ENCODE results near the gene CDH6.

Gene CDH6

DNA sequence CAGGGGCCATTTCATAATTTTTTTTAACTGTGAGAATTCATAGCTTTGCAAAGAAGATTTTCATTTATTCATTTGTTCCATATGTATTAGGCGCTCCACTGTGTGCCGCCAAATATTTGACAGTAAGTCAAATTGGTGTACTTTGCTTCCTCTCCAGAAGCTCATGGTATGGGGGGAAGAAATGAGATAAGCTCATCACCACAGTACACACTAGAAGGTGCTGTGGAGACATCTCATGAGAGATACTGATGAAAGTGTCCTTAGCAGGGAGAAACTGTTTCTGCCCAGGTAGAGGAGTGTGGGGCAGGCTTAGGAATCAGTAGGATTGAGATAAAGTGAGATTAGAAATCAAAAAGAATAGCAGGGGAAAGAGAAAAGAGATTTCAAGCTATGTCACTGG is 136.2 kb downstream of the CDH6 start:
- H3K4me1 ChIP-seq (ENCODE audit: control insufficient read depth in 1 of 2, insufficient read depth in 2 of 2, low read length in 2 of 2) = no peaks in the 10 kb centered on the region
- no peaks in the 10 kb centered on the region for H3K9me3 ChIP-seq (ENCODE audit: control insufficient read depth in 1 of 2, low read length in 2 of 2)
- no peak overlapping the region for H3K27ac ChIP-seq (ENCODE audit: low read length)
- H3K36me3 ChIP-seq (ENCODE audit: control insufficient read depth in 1 of 2, insufficient read depth in 2 of 2, low read length in 2 of 2) = no peaks in the 10 kb centered on the region
- H3K27me3 ChIP-seq (ENCODE audit: low read depth, low read length) = no peaks in the 10 kb centered on the region
- no peak overlapping the region for H3K4me3 ChIP-seq (ENCODE audit: low read depth in 1 of 2, low read length in 2 of 2)

DNA sequence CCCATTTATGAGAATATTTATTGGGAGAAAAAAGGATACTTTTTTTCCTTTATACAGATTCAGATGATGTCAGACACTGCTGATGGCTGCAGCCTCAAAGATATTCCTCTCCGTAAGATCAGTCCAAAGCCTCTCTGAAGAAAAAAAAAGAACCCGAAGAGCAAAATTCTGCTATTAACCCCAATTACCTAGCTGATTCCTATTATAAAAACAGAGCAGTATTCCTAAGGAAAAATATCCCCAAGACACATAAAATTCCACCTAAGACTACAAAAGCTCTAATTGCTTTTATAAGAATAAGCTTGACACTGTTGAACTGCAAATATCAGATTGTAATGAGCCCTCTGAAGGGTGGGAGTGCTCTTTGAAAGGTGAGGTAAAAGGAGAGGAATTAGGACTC is 138.7 kb downstream of the CDH6 start:
- no peaks in the 10 kb centered on the region for H3K36me3 ChIP-seq (ENCODE audit: control insufficient read depth in 1 of 2, insufficient read depth in 2 of 2, low read length in 2 of 2)
- H3K9me3 ChIP-seq (ENCODE audit: control insufficient read depth in 1 of 2, low read length in 2 of 2) = no peaks in the 10 kb centered on the region
- H3K27ac ChIP-seq (ENCODE audit: low read length) = no peak overlapping the region
- no peak overlapping the region for H3K4me3 ChIP-seq (ENCODE audit: low read depth in 1 of 2, low read length in 2 of 2)
- H3K27me3 ChIP-seq (ENCODE audit: low read depth, low read length) = no peaks in the 10 kb centered on the region
- no peaks in the 10 kb centered on the region for H3K4me1 ChIP-seq (ENCODE audit: control insufficient read depth in 1 of 2, insufficient read depth in 2 of 2, low read length in 2 of 2)

GRCh38 chr5:31333475-31333874 is 140.0 kb downstream of the CDH6 start:
- no peaks in the 10 kb centered on the region for H3K27me3 ChIP-seq (ENCODE audit: low read depth, low read length)
- H3K36me3 ChIP-seq (ENCODE audit: control insufficient read depth in 1 of 2, insufficient read depth in 2 of 2, low read length in 2 of 2) = no peaks in the 10 kb centered on the region
- H3K9me3 ChIP-seq (ENCODE audit: control insufficient read depth in 1 of 2, low read length in 2 of 2) = no peaks in the 10 kb centered on the region
- no peak overlapping the region for H3K27ac ChIP-seq (ENCODE audit: low read length)
- H3K4me3 ChIP-seq (ENCODE audit: low read depth in 1 of 2, low read length in 2 of 2) = no peak overlapping the region
- H3K4me1 ChIP-seq (ENCODE audit: control insufficient read depth in 1 of 2, insufficient read depth in 2 of 2, low read length in 2 of 2) = no peaks in the 10 kb centered on the region

- no peaks in the 10 kb centered on the region for H3K27me3 ChIP-seq (ENCODE audit: low read depth, low read length)
- H3K4me3 ChIP-seq (ENCODE audit: low read depth in 1 of 2, low read length in 2 of 2) = no peak overlapping the region
- H3K36me3 ChIP-seq (ENCODE audit: control insufficient read depth in 1 of 2, insufficient read depth in 2 of 2, low read length in 2 of 2) = no peaks in the 10 kb centered on the region
- H3K27ac ChIP-seq (ENCODE audit: low read length) = no peak overlapping the region
- H3K9me3 ChIP-seq (ENCODE audit: control insufficient read depth in 1 of 2, low read length in 2 of 2) = no peaks in the 10 kb centered on the region
- H3K4me1 ChIP-seq (ENCODE audit: control insufficient read depth in 1 of 2, insufficient read depth in 2 of 2, low read length in 2 of 2) = no peaks in the 10 kb centered on the region
These were observed 140.8 kb downstream of the CDH6 start for GRCh38 chr5:31334061-31334860.

DNA sequence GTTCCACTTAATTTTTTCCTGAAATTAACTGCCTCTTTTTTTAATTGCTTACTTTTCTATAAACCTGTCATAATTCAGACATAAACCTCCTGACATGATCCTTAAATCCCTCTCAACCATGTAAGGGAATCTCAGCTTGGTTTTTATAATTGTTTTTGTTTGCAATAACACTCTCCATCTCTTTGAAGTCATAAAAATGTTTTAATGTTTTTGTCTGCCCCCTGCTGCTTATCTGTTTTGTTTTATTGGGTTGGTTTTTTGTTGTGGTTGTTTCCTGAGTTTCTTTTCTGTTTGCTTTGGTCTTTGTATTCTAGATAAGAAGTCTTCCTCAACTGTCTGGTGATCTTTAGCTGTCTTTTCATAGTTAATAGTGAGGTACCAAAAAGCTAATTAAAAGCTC is 142.0 kb downstream of the CDH6 start:
- no peaks in the 10 kb centered on the region for H3K9me3 ChIP-seq (ENCODE audit: control insufficient read depth in 1 of 2, low read length in 2 of 2)
- no peaks in the 10 kb centered on the region for H3K36me3 ChIP-seq (ENCODE audit: control insufficient read depth in 1 of 2, insufficient read depth in 2 of 2, low read length in 2 of 2)
- no peaks in the 10 kb centered on the region for H3K4me1 ChIP-seq (ENCODE audit: control insufficient read depth in 1 of 2, insufficient read depth in 2 of 2, low read length in 2 of 2)
- H3K4me3 ChIP-seq (ENCODE audit: low read depth in 1 of 2, low read length in 2 of 2) = no peak overlapping the region
- no peak overlapping the region for H3K27ac ChIP-seq (ENCODE audit: low read length)
- no peaks in the 10 kb centered on the region for H3K27me3 ChIP-seq (ENCODE audit: low read depth, low read length)

- no peaks in the 10 kb centered on the region for H3K27me3 ChIP-seq (ENCODE audit: low read depth, low read length)
- no peak overlapping the region for H3K4me3 ChIP-seq (ENCODE audit: low read depth in 1 of 2, low read length in 2 of 2)
- H3K36me3 ChIP-seq (ENCODE audit: control insufficient read depth in 1 of 2, insufficient read depth in 2 of 2, low read length in 2 of 2) = no peaks in the 10 kb centered on the region
- no peaks in the 10 kb centered on the region for H3K4me1 ChIP-seq (ENCODE audit: control insufficient read depth in 1 of 2, insufficient read depth in 2 of 2, low read length in 2 of 2)
- no peaks in the 10 kb centered on the region for H3K9me3 ChIP-seq (ENCODE audit: control insufficient read depth in 1 of 2, low read length in 2 of 2)
- no peak overlapping the region for H3K27ac ChIP-seq (ENCODE audit: low read length)
These were observed 150.5 kb downstream of the CDH6 start for GRCh38 chr5:31343946-31344345.

- no peak overlapping the region for H3K4me3 ChIP-seq (ENCODE audit: low read depth in 1 of 2, low read length in 2 of 2)
- H3K4me1 ChIP-seq (ENCODE audit: control insufficient read depth in 1 of 2, insufficient read depth in 2 of 2, low read length in 2 of 2) = no peaks in the 10 kb centered on the region
- H3K27me3 ChIP-seq (ENCODE audit: low read depth, low read length) = no peaks in the 10 kb centered on the region
- H3K9me3 ChIP-seq (ENCODE audit: control insufficient read depth in 1 of 2, low read length in 2 of 2) = no peaks in the 10 kb centered on the region
- no peak overlapping the region for H3K27ac ChIP-seq (ENCODE audit: low read length)
- H3K36me3 ChIP-seq (ENCODE audit: control insufficient read depth in 1 of 2, insufficient read depth in 2 of 2, low read length in 2 of 2) = no peaks in the 10 kb centered on the region
These were observed 153.5 kb downstream of the CDH6 start for GRCh38 chr5:31346896-31347551.

- no peak overlapping the region for H3K4me3 ChIP-seq (ENCODE audit: low read depth in 1 of 2, low read length in 2 of 2)
- H3K27ac ChIP-seq (ENCODE audit: low read length) = no peak overlapping the region
- H3K9me3 ChIP-seq (ENCODE audit: control insufficient read depth in 1 of 2, low read length in 2 of 2) = no peaks in the 10 kb centered on the region
- H3K36me3 ChIP-seq (ENCODE audit: control insufficient read depth in 1 of 2, insufficient read depth in 2 of 2, low read length in 2 of 2) = no peaks in the 10 kb centered on the region
- no peaks in the 10 kb centered on the region for H3K27me3 ChIP-seq (ENCODE audit: low read depth, low read length)
- H3K4me1 ChIP-seq (ENCODE audit: control insufficient read depth in 1 of 2, insufficient read depth in 2 of 2, low read length in 2 of 2) = no peaks in the 10 kb centered on the region
These were observed 154.0 kb downstream of the CDH6 start for GRCh38 chr5:31347552-31347905.

DNA sequence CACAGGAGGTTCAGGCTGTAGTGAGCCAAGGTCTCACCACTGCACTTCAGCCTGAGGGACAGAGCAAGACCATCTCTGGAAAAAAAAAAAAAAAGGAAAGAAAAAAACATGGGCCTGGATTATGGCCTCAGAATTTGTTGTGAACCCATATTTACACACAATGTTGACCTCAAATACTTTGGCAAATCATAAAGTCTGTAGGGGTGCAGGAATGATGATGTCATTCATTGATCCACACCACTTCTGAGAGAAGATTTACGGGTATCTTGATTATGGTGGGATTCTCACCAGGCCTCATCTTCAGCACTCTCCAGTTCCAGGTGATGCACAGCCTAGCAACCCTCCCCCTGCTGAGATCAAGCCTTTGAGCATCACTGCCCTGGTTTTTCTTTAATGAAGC is 156.9 kb downstream of the CDH6 start:
- no peak overlapping the region for H3K27ac ChIP-seq (ENCODE audit: low read length)
- no peaks in the 10 kb centered on the region for H3K27me3 ChIP-seq (ENCODE audit: low read depth, low read length)
- no peak overlapping the region for H3K4me3 ChIP-seq (ENCODE audit: low read depth in 1 of 2, low read length in 2 of 2)
- H3K4me1 ChIP-seq (ENCODE audit: control insufficient read depth in 1 of 2, insufficient read depth in 2 of 2, low read length in 2 of 2) = no peaks in the 10 kb centered on the region
- H3K9me3 ChIP-seq (ENCODE audit: control insufficient read depth in 1 of 2, low read length in 2 of 2) = no peaks in the 10 kb centered on the region
- no peaks in the 10 kb centered on the region for H3K36me3 ChIP-seq (ENCODE audit: control insufficient read depth in 1 of 2, insufficient read depth in 2 of 2, low read length in 2 of 2)

DNA sequence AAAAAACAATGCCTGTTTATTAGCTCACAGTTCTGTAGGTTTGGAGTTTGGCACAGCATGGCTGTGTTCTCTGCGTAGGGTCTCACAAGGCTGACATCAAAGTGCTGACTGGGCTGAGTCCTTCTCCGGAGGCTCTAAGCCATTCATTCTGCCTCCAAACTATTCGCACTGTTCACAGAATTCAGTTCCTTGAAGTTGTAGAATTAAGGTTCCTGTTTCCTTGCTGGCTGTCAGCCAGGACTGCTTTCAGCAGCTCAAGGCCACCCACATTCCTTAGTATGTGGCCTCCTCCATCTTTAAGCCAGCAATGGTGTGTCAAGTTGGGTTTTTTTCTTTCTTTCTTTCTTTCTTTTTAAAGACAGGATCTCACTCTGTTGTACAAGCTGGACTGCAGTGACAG is 161.9 kb downstream of the CDH6 start:
- no peak overlapping the region for H3K4me3 ChIP-seq (ENCODE audit: low read depth in 1 of 2, low read length in 2 of 2)
- no peaks in the 10 kb centered on the region for H3K4me1 ChIP-seq (ENCODE audit: control insufficient read depth in 1 of 2, insufficient read depth in 2 of 2, low read length in 2 of 2)
- H3K27me3 ChIP-seq (ENCODE audit: low read depth, low read length) = no peaks in the 10 kb centered on the region
- no peaks in the 10 kb centered on the region for H3K36me3 ChIP-seq (ENCODE audit: control insufficient read depth in 1 of 2, insufficient read depth in 2 of 2, low read length in 2 of 2)
- no peak overlapping the region for H3K27ac ChIP-seq (ENCODE audit: low read length)
- H3K9me3 ChIP-seq (ENCODE audit: control insufficient read depth in 1 of 2, low read length in 2 of 2) = no peaks in the 10 kb centered on the region

GRCh38 chr5:31357038-31357437 is 163.6 kb downstream of the CDH6 start:
- Histone ChIP-seq H3K27me3 (ENCODE audit: low read depth, low read length) (no peaks in the 10 kb centered on the region), H3K36me3 (ENCODE audit: control insufficient read depth in 1 of 2, insufficient read depth in 2 of 2, low read length in 2 of 2) (no peaks in the 10 kb centered on the region), H3K9me3 (ENCODE audit: control insufficient read depth in 1 of 2, low read length in 2 of 2) (no peaks in the 10 kb centered on the region), H3K4me1 (ENCODE audit: control insufficient read depth in 1 of 2, insufficient read depth in 2 of 2, low read length in 2 of 2) (no peaks in the 10 kb centered on the region), H3K27ac (ENCODE audit: low read length) (no peak overlapping the region), H3K4me3 (ENCODE audit: low read depth in 1 of 2, low read length in 2 of 2) (no peak overlapping the region)

GRCh38 chr5:31359839-31360238 is 166.4 kb downstream of the CDH6 start:
- H3K36me3 ChIP-seq (ENCODE audit: control insufficient read depth in 1 of 2, insufficient read depth in 2 of 2, low read length in 2 of 2) = no peaks in the 10 kb centered on the region
- no peak overlapping the region for H3K27ac ChIP-seq (ENCODE audit: low read length)
- H3K4me1 ChIP-seq (ENCODE audit: control insufficient read depth in 1 of 2, insufficient read depth in 2 of 2, low read length in 2 of 2) = no peaks in the 10 kb centered on the region
- no peak overlapping the region for H3K4me3 ChIP-seq (ENCODE audit: low read depth in 1 of 2, low read length in 2 of 2)
- H3K27me3 ChIP-seq (ENCODE audit: low read depth, low read length) = no peaks in the 10 kb centered on the region
- no peaks in the 10 kb centered on the region for H3K9me3 ChIP-seq (ENCODE audit: control insufficient read depth in 1 of 2, low read length in 2 of 2)

All from muscle layer of duodenum (tissue), 2 donors.